GM03348 (cell line): Measurements from ENCODE around the gene UAP1L1.

ENCODE experiments used
- DNase-seq: peaks from one replicate; pipeline ENCODE4 v3.0.0; 2012; ENCODE audit warnings: low spot score

The UAP1L1 gene

DNA sequence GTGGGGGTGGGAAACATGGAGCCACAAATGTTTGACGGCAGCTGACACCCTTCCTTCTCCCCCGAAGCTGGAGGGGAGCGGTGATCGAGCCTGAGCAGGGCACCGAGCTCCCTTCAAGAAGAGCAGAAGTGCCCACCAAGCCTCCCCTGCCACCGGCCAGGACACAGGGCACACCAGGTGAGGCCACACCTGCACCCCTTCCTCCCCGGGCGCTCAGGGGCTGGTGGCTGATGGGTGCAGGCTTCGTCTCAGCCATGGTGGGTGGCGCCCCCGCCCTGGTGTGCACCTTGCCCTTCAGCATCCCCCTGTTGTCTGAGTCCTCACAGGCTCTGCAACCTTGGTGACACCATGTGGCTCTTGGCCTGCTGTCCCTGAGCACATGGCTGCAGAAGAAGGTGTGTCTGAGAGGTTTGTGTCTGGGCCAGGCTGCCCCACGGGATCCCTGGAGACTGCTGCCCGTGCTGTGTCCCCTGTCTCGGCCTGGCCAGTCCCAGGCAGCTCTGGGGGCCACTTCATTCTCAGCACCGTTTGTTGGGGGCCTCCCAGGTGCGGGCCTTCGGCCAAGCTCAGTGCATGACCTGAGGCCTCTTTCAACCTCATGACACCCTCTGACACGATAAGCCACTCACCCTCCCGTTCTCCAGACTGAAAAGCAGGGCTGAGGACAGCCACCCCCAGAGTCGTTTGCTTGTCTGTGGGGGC, 20.6 kb downstream of the UAP1L1 start:
- DNase-seq, result no peak

DNA sequence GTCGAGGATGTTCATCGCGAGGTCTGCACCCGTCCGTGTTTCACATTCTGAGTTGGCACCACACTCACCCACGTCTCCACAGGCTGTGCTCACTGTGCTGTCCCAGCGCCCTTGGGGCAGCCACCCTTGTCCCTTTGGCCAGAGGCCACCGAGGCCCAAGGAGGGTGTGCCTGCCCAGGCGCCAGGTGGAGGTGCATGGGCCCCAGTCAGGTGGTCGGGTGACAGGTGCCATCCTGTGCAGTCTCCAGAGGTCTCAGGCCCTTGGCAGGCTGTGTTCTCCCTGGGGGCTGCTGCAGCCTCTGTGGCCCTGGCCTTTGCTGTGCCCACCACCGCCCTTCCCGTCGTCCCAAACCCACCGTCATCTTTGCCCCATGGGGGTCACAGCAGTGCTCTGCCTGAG, 21.9 kb downstream of the UAP1L1 start:
- no peak for DNase-seq

DNA sequence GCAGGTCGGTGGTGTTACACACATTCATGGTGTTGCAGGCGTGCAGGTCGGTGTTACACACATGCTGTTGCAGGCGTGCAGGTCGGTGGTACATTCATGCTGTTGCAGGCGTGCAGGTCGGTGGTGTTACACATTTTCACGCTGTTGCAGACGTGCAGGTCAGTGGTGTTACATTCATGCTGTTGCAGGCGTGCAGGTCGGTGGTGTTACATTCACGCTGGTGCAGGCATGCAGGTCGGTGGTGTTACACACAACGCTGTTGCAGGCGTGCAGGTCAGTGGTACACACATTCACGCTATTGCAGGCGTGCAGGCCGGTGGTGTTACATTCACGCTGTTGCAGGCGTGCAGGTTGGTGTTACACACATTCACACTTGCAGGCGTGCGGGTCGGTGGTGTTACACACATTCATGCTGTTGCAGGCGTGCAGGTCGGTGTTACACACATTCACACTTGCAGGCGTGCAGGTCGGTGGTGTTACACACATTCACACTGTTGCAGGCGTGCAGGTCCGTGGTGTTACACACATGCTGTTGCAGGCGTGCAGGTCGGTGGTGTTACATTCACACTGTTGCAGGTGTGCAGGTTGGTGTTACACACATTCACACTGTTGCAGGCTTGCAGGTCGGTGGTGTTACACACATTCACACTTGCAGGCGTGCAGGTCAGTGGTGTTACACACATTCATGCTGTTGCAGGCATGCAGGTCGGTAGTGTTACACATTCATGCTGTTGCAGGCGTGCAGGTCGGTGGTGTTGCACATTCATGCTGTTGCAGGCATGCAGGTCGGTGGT, 26.1 kb downstream of the UAP1L1 start:
- DNase-seq, result no peak

DNA sequence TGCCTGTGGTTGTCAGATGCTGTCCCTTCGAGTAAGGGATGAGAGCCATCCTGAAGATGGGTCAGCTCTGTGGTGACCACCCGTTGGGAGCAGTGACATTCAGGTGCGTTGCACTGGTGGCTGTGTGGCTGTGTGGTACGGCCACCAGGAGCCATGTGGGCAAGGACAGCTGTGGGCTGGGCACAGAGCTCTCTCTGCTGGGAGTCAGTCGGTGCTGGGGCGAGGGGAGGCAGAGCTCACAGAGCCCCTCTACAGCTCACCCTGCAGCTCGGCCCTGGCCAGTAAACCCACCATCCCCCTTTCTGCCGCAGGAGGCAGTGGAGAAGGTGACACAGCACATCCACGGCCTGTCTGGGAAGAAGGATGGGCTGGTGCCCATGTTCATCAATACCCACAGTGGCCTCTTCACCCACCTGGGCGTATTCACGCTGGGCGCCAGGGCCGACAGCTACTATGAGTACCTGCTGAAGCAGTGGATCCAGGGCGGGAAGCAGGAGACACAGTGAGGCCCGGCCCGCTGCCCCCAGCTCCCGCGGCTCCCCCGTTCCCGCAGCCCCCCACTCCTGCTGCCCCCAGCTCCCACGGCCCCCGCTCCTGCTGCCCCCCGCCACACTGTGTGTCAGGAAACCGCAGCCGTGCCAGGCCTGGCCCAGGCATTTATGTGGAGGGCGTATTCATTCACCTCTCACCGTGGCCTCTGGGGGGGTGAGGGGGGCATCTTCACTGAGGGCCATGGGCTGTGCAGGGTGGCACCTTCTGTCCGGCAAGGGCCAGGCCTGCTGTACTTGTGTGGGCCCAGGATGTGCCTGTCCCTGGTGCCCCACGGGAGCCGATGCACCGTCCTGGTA, 28.7 kb downstream of the UAP1L1 start:
- no peak for DNase-seq

DNA sequence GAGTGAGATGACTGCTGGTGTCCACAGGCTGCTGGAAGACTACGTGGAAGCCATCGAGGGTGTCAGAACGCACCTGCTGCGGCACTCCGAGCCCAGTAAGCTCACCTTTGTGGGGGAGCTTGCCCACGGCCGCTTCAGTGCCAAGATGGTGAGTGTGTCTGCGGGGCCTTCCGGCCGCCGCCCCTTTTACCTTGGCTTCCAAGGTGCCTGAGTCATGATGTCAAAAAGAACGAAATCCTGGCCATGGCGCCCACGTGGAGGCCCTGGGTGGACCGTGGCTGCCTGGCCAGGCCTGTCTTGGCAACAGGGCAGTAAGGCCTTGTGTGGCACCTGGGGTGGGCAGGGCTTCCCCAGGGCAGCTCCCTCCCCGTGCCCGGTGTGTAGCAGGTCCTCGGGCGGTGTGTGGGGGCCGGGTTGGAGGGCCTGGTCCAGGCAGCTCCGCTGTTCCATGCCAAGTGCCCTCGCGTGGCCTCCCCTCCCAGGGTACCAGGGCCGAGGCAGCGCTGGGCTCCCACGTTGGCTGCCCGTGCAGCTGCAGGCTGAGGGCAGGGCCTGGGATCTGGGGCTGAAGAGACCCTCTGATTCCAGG, 29.4 kb downstream of the UAP1L1 start:
- no peak for DNase-seq

DNA sequence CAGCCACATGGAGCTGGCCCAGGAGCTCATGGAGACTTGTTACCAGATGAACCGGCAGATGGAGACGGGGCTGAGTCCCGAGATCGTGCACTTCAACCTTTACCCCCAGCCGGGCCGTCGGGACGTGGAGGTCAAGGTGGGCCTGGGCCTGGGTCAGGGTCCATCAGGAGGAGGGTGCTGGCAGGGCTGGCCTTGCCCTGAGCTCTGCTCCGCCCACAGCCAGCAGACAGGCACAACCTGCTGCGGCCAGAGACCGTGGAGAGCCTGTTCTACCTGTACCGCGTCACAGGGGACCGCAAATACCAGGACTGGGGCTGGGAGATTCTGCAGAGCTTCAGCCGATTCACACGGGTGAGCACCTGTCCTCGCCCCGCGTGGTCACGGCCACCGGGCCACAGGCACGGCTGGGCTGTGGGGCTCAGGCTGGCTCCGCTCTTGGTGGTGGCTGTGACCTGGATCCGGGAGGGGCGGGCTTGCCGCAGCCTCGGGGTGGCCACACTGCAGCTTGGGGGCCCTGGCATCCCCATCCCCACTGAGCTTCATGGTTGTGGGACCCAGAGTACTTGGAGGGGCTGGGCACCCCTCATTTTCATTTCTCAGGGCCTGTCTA, 30.1 kb downstream of the UAP1L1 start:
- DNase-seq, result no peak

DNA sequence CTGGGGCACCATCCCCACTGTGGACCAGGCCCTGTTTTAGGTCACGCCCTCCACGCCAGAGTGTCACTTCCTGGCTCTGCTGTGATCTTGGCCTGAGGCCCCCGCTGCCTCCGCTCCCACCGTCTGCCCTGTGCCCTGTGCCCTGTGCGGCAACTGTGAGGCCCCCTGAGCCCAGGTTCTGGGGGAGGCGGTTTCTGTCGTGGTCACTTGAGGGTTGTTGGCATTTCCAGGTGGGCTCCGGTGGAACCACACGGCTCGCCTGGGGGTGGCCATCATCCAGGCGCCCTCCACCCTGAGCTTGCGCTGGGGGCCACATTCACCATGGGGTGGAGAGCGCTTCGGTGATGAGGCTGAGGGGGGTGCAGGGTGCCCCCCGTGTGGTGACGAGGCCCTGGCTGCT, 30.7 kb downstream of the UAP1L1 start:
- no peak for DNase-seq

DNA sequence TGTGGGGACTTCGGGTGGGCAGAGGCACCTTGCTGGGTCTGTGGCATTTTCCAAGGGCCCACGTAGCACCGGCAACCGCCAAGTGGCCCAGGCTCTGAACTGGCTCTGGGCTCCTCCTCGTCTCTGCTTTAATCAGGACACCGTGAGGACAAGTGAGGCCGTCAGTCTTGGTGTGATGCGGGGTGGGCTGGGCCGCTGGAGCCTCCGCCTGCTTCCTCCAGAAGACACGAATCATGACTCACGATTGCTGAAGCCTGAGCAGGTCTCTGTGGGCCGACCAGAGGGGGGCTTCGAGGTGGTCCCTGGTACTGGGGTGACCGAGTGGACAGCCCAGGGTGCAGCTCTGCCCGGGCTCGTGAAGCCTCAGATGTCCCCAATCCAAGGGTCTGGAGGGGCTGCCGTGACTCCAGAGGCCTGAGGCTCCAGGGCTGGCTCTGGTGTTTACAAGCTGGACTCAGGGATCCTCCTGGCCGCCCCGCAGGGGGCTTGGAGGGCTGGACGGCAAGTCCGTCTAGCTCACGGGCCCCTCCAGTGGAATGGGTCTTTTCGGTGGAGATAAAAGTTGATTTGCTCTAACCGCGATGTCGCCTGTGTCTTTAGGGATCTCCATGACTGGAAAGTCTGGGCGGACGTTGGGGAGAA, 31.4 kb downstream of the UAP1L1 start:
- DNase-seq, result no peak

DNA sequence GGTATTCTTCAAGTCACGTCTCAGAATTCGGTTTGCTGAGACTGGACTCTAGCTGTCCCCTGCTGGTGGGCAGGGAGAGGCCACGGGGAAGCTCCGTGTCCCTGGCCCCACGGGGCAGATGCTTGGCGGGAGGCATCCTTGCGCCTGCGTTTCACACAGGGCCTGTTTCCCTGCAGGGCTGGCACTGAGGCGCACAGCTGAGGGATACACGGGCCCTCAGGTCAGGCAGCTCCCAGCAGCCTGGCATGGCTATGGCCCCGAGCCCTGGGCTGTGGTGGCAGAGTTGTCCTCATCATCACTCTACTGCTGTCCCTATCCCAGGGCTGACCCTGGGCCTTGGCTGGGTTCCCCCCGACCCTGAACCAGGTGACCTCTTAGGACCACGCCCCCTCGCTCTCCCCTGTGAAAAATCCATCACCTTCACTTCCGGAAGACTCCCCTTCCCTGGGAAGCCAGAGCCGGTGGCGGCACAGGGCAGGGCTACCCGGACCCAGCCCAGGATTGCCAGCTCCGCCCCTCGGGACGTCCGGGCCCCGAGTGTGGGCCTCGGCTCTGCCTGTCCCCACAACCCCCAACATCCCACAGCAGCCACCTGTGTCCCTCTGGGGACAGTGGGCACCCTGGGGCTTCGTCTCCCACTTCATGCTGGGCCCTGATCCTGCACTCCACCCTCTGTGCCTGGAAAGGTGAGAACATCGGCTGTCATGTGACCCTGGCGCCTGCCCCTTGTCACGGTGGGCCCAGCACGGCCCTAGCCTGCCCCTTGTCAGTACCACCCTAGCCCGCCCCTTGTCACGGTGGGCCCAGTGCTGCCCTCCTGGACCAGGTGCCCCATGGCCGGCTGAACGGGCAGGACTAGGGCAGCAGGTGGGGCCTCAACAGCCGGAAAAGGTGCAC, 32.2 kb downstream of the UAP1L1 start:
- peak; percentile 5 for DNase-seq

DNA sequence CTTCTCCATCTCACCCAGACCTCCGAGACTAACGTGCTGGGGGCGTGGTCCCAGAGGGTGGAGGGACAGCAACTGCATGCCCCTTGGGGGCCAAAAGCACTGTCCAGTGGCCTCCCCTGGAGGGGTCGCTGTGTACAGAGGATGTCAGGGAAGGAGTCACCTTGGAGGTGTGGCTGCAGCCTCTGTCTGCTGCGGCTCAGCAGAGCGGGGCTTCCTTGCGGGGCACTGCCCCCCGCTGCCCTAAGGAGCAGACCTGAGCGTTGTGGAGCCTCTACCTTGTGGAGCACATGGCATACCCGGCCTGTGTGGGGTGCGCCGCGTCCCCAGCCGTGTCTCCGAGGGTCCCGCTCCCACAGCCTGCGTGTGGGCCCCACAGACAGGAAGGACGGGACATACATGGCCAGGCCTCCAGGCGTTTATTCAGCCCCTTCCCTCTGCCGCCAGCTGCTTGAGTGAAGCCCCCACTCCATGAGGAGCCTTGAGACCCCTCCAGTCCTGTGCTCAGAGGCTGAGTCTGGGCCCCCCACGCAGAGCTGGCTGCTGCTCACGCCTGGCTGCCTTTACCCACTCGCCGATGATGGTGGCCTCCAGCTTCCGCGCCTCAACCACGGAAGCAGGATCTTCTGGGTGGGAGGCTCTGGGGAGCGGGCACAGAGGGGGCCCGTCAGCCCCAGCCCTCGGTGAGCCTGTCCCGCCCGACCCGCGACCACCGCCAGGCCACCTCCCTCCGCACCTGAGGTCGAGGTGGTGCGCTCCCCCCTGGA, 33.0 kb downstream of the UAP1L1 start:
- DNase-seq, result no peak

DNA sequence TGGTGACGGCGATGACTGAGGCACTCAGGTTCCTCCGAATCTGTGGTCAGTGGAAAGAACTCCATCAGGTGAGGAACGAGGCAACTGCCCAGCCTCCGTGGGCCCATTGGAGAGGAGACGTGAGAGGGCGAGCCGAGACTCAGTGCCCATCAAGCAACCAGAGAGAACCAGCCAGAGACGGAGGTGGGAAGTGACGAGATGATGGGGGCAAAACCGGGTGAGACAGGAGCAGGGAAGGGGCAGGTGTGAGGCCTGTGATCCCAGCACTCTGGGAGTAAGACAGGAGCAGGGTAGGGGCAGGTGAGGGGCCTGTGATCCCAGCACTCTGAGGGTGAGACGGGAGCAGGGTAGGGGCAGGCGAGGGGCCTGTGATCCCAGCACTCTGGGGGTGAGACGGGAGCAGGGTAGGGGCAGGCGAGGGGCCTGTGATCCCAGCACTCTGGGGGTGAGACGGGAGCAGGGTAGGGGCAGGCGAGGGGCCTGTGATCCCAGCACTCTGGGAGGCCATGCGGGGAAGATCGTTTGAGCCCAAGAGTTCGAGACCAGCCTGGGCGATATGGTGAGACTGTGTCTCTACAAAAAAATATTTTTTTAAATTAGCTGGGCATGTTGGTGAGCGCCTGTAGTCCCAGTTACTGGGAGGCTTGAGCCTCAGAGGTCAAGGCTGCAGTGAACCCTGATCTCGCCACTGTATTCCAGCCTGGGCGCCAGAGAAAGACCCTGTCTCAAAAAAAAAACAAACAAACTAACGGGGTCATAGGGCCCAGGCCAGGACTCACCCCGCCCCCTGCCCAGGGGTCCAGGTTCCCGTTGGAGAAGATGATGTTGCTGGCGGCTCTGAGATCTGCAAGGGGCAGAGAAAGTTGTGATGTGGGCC, 33.8 kb downstream of the UAP1L1 start:
- no peak for DNase-seq

DNA sequence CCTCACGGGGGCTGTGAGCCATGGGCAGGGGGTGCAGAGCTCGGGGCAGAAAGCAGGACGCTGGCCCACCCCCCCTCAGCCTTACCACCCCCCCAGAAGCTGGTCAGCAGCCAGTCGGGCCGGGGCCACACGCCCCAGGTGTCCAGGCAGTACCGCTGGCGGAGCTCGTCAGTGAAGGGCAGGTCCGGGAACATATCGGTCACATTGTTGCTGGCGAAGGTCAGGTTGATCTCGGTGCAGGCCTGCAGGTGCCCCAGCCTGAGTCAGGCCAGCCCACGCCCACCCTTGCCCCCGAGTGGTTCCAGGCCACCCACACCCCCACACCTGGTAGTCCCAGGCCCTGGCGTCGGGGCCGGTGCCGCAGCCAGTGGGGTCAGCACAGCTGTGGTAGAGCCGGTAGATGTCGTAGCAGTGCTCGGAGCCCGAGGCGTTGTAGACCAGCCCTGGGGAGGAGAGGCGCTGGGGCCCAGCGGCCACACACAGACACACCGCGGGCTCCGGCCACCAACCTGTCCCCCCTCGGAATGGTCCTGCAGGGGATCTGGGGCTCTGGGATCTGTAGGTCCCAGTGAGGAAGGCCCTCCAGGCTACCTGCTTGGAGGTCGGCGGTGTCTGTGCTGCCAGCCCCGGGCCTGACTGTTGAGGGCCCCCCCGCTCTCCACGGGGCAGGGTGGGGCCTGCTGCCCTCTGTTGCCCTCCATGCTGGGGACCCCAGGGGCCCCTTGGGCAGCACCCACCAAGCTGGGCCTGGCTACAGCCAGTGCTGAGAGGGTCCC, 34.7 kb downstream of the UAP1L1 start:
- peak; percentile 4 for DNase-seq

DNA sequence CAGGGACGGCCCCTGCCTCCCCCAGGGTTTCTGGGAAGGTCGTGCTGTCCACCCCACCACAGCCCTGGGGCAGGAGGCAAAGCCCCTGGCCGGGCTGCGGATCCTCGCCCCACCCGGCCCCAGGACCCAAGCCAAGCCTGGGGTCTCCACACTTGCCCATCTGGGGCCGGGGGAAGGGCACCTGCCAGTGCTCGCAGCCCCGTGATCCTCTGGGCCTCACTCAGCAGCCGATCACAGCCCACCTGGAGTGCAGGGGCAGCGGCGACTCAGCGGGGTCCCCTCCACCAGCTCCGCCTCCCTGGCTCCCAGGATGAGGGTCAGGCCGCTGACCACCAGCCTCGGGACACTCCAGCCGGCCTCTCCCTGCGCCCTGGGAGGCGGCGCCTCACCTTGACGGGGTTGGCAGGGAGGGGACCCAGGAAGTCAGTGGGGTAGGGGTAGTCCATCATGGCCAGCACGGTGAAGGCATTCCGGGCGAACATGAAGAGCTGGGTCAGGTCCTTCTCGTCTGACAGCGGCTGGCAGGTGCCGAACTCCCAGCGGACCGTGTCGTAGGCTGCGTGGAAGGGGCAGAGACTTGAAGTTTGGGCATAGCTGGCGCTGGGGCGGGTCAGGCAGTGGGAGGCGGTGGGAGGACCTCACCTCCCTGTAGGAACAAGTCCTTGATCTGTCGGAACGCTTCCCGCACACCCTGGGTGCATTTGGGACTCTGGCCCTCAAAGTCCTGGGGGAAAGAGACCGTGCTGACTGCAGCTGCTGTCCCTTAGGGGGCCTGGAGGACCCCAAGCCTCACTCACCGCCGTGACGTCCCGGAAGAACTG, 35.5 kb downstream of the UAP1L1 start:
- peak; percentile 5 for DNase-seq

DNA sequence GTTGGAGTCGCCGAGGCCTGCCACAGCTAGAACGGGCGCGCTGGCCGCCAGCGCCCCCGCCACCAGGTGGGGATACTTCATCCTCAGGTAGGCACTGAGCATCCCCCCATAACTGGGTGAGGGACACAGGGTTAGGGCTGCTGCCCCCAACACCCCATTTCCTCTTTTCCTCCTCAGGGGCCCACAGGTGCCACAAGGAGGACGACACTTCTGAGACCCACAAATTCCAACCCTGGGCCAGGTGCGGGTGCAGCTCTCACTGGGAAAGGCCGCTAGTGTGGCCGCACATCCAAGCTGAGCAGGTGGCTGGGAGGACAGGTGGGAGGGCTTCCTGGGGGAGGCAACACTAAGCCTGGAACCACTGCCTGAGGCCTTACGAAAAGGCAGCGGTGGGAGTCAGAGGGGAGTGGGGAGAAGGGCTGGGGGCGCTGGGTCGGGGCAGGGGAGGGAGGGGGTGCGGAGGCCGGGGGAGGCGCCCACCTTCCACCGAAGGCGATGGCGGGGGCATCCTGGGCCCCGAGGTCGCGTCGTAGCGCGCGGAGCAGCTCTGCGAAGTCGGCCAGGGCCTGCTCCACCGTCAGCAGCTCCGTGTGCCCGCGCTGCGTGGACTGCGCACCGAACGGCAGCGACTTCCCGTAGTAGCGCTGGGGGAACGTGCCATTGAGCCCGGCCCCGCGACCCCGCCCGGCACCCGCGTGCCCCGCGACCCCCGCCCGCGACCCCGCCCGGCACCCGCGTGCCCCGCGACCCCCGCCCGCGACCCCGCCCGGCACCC, 36.3 kb downstream of the UAP1L1 start:
- peak; percentile 53 for DNase-seq

DNA sequence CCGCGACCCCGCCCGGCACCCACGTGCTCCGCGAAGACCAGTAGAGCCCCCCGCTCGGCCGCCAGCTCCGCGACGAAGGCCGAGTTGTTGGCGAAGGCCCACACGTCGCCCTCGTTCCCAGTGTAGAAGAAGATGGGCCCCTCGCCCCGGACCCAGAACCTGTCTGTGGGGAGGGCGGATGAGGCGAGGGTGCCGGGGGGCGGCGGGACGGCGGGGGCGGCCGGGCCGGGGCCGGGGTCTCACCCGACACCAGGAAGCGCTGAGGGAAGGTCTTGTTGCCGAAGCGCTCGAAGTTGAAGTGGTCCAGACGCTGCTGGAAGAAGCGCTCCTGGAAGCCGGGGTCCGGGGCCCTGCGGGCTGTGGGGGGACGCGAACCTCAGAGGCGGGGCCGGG, 36.9 kb downstream of the UAP1L1 start:
- DNase-seq, result peak; percentile 48
